ELR (cell line): ENCODE data around the gene NLRC4.
"Not testable (repeated sequence)": the region's sequence is repeated elsewhere in the genome, so short reads cannot be mapped to it uniquely, and the experiment has no call there.

Experiments
- DNase-seq: peaks from one replicate; pipeline ENCODE4 v3.0.0-alpha.2; 2015; ENCODE audit warnings: low read depth

The NLRC4 gene

DNA sequence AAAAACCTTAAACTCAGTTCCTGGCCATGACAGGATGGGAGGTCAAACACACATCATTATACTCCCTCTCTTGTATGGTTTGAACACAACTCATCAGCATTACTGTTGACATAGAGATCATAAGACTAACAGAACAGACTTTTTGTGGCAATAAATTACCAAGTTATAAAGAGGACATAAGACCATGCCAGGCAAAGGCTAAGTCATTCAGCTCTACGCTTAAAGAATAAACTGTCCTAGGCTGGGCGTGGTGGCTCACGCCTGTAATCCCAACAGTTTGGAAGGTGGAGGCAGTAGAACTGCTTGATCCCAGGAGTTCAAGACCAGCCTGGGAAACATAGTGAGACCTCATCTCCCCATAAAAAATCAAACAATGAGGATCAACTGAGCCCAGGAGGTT, 16.4 kb downstream of the NLRC4 start:
- DNase-seq = no peak

DNA sequence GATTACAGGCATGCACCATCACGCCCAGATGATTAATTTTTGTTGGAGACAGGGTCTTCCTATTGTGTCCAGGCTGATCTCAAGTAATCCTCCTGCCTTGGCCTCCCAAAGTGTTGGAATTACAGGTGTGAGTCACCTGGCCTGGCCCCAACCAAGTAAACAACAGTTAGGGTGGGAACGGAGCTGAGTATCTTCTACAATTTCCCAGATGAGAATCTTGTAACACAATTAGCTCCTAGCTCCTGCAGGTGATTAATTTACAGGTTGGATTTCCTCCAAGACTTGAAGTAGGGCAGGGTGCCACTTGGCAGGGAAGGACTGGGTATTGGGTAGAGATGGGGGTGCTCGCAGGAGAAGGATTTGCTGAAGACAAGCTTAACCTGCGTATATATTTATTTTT, 17.8 kb downstream of the NLRC4 start:
- DNase-seq = no peak

DNA sequence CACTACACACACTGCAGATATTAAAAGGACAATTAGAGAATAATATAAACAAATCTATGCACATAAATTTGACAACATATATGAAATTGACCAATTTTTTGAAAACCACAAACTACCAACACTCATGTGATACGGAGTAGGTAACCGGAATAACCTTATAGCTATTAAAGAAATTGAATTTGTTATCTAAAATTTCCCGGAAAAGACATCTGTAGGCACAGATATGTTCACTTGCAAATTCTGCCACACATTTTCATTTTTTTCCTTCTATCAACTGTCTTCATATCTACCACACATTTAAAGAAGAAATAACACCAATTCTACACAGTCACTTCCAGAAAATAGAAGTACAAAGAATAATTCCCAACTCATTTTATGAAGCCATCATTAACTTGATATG, 22.4 kb downstream of the NLRC4 start:
- no peak for DNase-seq

DNA sequence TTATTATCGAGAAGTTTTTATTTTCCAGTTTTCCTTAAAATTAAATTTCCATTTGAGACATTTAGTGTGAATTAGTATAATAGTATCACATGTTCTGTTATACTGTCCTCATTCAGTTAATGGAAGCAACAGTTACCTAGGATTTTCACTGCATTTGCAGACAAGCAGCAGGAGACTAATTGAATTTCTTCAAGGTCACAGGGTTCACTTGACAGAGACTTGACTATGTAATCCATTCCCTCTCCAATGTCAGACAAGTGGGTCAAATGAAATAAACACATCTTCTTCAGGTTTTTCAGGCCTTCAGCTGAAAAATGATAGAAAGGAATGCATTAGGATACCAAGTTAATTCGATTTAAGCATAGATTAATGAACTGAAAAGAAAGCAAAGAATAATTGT, 26.7 kb downstream of the NLRC4 start:
- no peak for DNase-seq

DNA sequence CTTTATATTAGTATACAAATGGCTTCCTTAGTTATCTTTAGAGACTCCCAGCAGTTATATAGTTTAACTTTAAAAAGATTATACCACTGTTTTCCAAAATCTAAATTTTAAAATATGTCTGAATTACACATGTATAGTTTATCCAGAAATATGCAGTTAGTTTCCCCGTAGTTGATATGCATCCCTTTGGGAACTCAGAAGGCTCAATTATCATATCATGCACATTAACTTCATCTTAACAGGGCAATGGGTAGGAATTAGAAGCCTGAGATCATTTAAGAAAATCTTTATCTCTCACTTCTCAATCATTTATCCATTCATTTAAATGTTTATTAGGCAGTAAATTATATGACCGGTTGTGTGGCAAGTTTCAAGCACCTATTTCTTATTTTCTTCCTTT, 27.2 kb downstream of the NLRC4 start:
- no peak for DNase-seq

DNA sequence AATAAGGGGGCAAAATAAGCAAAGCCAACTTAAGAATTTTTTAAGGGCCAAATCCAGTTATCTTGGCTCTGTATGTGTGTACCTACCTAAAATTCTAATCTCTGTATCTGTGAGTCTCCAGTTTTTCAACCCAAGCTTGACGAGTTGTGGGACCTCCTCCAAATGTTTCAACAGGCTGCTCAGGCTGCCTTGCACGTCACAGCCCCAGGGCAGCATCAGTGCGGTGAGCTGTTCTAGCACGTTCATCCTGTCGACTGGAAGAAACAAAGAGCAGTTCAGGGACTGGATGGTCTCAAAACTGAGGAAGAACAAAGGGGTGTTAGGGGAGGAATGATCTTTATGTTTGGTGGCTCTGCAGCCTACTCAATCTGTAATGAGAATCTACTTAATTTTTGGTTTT, 29.4 kb downstream of the NLRC4 start:
- DNase-seq = no peak

DNA sequence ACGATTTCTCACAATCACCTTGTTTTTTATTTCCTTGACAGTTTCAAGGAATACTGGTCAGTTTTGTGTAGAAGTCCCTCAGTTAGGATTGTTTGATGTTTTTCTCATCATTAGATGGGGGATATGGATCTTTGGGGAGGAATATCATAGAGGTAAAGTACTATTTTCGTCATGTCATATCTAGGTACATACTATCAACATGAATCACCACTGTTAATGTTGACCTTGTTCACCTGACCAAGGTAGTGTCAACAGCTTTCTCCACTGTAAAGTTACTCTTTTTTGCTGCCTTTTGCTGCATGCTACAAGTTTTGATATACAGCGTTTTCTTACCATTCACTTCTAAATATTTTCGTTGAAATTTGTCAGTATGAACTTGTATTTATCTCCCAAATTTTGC, 32.7 kb downstream of the NLRC4 start:
- DNase-seq = no peak

DNA sequence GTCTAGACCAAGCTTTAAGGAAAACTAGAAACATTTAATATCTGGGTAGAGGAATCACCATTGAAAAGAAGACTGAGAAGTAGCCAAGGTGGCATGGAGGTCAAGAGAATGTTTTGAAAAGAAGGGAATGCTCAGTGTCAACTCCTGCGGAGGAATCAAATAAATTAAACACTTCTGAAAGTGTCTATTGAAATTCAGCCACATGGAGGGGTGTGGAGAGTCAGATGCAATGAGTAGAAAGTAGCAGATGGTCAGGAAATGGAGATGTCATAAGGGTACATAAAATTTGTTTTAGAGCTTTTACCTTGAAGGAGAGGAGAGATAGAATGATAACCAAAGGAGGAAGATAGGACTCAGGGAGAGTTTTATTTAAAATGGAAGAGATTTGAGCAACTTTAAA, 35.1 kb downstream of the NLRC4 start:
- DNase-seq = no peak

DNA sequence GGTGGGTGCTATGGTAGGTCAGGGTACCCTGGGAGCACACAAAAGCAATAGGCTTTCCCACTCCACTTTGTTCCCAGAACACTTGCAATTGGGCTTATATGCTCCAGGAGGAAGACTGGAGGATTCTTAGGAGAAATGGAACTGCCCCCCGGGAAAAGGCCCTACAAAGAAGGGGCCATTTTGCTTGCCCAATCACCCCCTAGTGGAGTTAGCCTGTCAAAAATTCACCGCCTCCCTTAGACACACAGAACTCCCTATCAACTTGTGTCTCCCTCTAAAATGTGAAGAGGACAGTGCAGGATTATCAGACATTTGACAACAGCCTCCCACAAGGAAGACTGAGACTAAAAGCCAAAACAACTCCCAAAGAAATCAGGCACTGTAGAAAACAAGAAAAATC, 36.5 kb downstream of the NLRC4 start:
- no peak for DNase-seq

DNA sequence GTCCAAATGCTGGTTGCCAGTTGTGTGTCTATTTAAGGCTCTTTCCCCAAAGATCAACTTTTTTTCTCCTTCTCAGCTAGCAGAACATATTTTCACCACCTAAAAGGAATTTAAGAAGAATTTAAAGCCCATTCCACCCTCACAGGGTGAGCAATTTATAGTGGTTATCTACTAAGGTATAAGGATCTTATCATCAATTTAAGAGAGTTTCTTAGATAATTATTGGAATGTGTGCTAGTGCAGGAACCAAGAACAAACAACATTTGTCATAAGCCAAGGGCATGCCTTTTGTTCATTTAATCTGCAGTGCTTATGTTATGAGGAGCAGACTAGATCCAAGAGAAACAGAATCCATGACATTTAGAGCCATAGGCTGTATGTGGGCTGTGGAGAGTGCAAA, 37.2 kb downstream of the NLRC4 start:
- no peak for DNase-seq

DNA sequence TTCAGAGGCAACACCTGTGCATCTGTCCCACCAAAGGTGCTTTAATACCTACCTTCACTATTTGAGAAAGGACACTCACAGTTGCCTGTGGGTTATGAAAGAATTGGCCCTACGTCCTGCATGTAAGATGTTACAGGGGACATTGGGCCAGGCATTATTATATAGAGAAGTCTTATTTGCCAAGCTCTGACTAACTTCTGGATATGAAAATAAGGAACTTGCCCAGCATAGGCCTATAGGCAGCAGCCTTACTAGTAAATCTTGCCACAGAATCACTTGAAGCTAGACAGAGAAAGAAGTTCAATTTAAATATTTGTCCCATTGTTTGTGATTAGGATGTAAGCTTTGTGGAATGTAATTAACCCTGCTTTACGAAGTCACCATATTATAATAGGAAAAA, 41.7 kb downstream of the NLRC4 start:
- no peak for DNase-seq

DNA sequence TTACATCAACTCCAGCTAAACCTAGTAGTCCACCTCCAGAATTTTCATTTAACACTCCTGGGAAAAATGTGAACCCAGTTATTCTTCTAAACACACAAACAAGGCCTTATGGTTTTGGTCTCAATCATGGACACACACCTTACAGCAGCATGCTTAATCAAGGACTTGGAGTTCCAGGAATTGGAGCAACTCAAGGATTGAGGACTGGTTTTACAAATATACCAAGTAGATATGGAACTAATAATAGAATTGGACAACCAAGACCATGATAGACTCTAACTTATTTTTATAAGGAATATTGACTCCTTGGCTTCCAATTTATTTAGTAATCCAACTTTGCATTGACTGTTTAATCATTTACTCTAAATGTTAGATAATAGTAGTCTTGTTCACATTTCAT, 44.2 kb downstream of the NLRC4 start:
- no peak for DNase-seq

DNA sequence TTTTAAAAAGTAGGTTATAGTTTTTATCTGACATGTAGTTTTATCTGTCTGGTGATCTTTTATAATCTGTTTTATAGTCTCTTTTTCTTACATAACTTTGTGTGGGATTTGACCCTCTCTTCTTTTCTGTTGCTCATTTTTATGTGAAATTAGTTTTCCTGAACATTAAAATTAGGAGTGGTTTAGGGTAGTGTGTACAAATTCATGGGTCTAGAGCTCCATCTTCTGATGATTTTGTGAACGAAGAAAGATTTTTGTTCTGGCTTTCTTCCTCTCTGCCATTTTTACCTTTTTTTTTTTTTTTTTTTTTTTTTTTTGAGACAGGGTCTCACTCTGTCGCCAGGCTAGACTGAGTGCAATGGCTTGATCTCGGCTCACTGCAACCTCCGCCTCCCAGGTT, 52.4 kb downstream of the NLRC4 start:
- DNase-seq = peak; percentile 13

DNA sequence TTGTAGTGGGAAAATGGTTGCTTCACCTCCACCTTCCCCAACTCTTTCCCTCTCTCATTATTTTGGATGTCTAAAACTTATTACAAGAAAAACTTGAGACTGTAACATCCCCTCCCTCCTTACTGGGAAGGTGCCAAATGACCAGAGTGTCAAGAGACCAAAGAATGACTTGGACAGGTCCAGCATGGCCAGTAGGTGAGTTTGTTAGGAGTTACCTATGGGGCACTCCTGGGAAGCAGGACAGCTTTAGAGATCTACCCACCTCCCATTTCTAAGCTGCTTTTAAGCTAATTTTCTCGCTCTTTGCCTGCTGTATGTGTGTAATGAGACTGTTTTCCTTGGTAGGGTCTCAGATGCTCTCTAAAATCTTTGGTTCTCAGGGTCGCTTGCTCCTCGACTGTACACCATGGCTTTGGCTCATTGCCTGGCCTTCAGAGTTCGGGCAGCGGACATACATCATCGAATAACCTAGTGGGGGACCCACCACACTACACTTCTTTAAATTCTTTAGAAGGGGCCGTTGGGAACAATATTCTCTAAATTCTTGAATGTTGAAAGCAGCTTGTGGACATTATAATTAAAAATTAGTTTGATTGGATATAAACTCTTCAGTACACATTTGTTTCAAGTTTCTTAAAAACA, 53.8 kb downstream of the NLRC4 start:
- no peak for DNase-seq

DNA sequence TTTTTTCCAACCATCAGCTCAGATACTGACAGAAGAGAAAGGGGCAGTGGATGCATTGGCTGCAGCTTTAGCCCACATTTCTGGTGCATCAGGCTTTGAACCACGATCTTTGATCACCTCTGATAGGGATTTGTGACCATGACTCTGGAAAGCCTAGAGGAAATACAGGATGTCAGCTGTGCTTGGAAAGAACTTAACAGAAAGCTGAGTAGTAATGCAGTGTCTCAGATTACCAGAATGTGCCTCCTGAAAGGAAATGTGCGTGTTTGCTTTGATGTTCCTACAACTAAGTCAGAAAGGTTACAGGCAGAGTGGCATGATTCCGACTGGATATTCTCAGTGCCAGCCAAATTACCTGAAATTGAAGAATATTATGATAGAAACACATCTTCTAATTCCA, 61.3 kb downstream of the NLRC4 start:
- DNase-seq = not testable (repeated sequence)

DNA sequence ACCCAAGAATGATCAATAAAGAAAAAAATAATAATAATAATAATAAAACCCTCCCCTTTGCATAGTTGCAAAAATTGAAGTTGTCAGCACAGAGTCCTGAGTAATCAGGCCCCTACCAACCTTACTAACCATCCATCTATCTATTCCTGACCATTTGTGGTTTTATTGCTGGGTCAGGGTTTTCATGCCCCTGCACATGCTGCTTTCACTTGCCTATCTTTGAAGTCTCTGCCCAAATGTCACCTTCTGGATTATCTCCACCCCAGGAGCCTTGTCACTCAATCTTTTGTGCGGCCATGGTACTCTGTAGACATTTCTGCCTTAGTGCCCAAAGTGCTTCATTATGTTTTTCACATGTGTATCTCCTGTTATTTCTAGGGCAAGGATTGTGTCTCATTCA, 63.9 kb downstream of the NLRC4 start:
- DNase-seq = no peak

DNA sequence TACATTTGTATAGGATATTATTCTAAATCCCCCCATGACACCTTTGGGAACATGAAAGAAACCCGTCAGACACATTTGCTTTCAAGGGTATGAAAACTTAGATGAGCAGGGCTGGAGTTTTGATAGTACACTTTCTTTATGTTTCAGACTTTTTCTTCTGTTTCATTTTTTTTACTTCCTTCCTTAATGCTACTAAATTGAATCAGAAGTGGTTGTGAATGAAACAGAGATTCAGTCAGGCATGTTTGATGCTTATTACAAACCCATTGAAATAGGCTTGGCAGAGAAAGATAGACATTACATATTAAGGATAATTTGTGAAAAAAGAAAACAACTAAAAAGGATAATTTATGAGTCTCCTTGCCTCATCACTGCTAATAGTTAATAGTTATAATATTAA, 72.3 kb downstream of the NLRC4 start:
- no peak for DNase-seq

DNA sequence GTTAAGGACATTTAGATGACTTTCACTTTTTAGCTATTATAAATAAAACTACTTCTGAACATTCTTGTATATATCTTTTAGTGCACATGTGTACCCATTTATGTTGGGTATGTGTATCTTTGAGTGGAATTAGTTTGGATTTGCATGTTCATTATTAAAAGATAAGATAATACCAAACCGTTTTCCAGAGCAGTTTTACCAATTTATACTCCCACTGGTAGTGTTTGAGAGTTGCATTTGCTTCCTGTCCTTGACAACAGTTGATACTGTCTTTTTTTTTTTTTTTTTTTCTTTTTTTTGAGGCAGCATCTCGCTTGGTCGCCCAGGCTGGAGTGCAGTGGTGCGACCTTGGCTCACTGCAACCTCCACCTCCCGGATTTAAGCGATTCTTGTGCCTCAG, 75.7 kb downstream of the NLRC4 start:
- no peak for DNase-seq

DNA sequence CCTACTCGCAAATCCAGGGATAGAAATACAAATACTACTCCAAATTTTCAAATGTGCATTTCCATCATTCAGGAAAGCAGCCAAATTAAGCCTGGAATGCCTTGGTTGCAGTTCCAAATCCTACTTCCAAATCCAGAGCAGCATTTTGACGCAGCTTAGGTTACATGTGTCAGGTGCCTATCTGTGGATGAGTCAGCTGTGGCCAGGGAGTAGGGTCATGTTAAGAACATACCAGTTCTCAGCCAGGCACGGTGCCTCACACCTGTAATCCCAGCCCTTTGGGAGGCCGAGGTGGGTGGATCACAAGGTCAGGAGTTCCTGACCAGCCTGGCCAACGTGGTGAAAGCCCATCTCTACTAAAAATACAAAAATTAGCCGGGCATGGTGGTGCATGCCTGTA, 82.0 kb downstream of the NLRC4 start:
- no peak for DNase-seq
